Measurements from ENCODE around the gene DPM2. TPM values are rescaled to one million over a fixed set of nuclear protein-coding genes. Genes with fewer than 3 reads are reported as not detected.

DPM2 gene
- 10 to 100 TPM; 41.5 to 42.0 TPM for total RNA-seq

GRCh38 chr9:127937388-127938297 lies at the start of gene DPM2:
Gene DPM2 (minus strand): TSS chr9:127937854. CDS start chr9:127937820, 34 bp downstream.
- peaks cover 43% of the 10 kb centered on the region for H3K4me1 Mint-ChIP-seq (ENCODE audit: low read depth)
- H3K4me3 Mint-ChIP-seq: peak within 1 kb of the TSS; percentile 90
- DNase-seq: peak; percentile 91
- peak within 1 kb of the TSS; percentile 89 for H3K27ac Mint-ChIP-seq
- ChIA-PET POLR2A (interaction anchor here (0.7 to 1.0 kb wide), 2 partner anchors 9 to 97 kb away, joined by 3 read pairs; no protein-coding TSS in a partner anchor), CTCF (interaction anchor here (1.1 to 15.3 kb wide), 4 partner anchors 15 to 99 kb away, joined by 3 to 347 read pairs (median 6); no protein-coding TSS in a partner anchor)
- peaks cover 34% of the 10 kb centered on the region for H3K36me3 Mint-ChIP-seq
- no peaks in the 10 kb centered on the region for H3K27me3 Mint-ChIP-seq
- intact Hi-C loops (cut with micrococcal nuclease): loop anchor here (2.0 to 5.0 kb wide), 2 partner anchors 33 to 180 kb away; no protein-coding TSS in a partner anchor
- H3K9me3 Mint-ChIP-seq: no peaks in the 10 kb centered on the region

DNA sequence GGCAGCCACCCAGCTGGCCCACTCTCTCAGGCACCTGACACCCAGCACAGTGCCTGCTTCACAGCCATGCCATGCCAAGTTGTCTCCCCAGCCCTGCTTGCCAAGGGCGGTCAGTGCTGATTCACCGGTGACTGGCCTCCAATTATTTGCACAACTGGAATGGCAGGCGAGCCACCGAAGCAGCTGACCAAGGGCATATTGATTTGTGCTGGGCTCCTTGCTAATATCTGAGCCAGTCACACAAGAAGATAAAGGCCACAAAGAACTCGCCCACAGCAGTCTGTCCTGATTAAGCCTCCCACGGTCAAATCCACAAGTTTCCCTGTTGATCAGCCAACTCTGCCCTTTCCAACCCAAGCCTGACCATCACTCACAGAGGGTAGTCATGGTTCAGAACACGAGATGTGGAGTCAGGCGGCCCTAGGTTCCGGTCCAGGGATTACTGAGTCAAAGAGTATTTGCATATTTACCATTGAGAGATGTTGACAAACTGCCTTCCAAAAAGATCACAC lies 49.5 kb upstream of the DPM2 start:
- H3K36me3 Mint-ChIP-seq: no peaks in the 10 kb centered on the region
- DNase-seq: no peak
- H3K9me3 Mint-ChIP-seq: no peaks in the 10 kb centered on the region
- H3K4me1 Mint-ChIP-seq (ENCODE audit: low read depth): peaks cover 26% of the 10 kb centered on the region
- intact Hi-C loops (cut with micrococcal nuclease): no loop called here
- no peak overlapping the region for H3K4me3 Mint-ChIP-seq
- H3K27me3 Mint-ChIP-seq: no peaks in the 10 kb centered on the region
- ChIA-PET POLR2A (no interaction called here), CTCF (interaction anchor here (1.3 kb wide), 1 partner anchor 44 kb away, joined by 5 read pairs; no protein-coding TSS in a partner anchor)
- no peak overlapping the region for H3K27ac Mint-ChIP-seq

GRCh38 chr9:127985011-127985410 lies 47.4 kb upstream of the DPM2 start:
- H3K27me3 Mint-ChIP-seq: no peaks in the 10 kb centered on the region
- ChIA-PET POLR2A (no interaction called here), CTCF (no interaction called here)
- no peak overlapping the region for H3K27ac Mint-ChIP-seq
- peaks cover 23% of the 10 kb centered on the region for H3K4me1 Mint-ChIP-seq (ENCODE audit: low read depth)
- DNase-seq: no peak
- no peaks in the 10 kb centered on the region for H3K9me3 Mint-ChIP-seq
- H3K36me3 Mint-ChIP-seq: no peaks in the 10 kb centered on the region
- H3K4me3 Mint-ChIP-seq: no peak overlapping the region
- intact Hi-C loops (cut with micrococcal nuclease): no loop called here

DNA sequence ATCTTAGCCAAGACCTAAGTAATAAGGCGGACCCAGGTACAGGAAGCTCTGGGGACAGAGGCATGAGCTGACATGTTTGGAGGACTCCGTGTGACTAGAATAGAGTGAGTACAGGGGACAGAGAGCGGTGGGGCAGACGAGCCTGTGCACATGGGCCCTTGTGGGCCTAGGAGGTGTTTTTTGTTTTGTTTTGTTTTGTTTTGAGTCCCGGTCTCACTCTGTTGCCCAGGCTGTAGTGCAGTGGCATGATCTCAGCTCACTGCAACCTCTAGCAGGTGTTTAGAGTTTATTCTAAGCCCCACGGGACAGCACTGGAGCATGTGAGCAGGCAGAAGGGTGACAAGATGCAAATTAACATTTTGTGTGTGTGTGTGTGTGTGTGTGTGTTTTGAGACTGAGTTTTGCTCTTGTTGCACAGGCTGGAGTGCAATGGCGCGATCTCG lies 46.2 kb upstream of the DPM2 start:
- ChIA-PET POLR2A (interaction anchor here (0.8 kb wide), 1 partner anchor 24 kb away, joined by 3 read pairs; no protein-coding TSS in a partner anchor), CTCF (interaction anchor here (12.2 kb wide), 1 partner anchor 51 kb away, joined by 76 read pairs; no protein-coding TSS in a partner anchor)
- H3K36me3 Mint-ChIP-seq: peaks cover 8% of the 10 kb centered on the region
- no peaks in the 10 kb centered on the region for H3K27me3 Mint-ChIP-seq
- H3K4me3 Mint-ChIP-seq: no peak overlapping the region
- no peaks in the 10 kb centered on the region for H3K9me3 Mint-ChIP-seq
- intact Hi-C loops (cut with micrococcal nuclease): no loop called here
- no peak for DNase-seq
- H3K27ac Mint-ChIP-seq: peak overlapping the region; percentile 42
- H3K4me1 Mint-ChIP-seq (ENCODE audit: low read depth): peaks cover 23% of the 10 kb centered on the region

DNA sequence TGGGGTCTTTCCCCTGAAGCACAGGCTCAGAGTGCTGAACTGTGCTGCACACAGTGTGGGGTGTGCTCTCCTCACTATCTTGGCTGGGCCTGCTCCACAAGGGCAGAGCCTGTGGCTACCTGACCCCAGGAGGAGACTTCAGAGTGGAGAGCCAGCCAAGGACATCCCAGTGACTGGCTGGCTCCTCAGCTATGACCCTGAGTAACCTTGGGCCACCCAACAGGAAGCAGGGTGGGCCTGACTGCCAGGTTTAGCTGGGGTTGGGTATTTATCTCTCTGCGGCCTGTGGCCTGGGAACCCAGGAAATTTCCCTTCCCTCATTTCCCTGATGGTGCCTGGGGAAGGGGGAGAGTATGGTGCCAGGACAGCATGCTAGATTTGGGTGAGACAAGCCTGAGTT lies 45.3 kb upstream of the DPM2 start:
- H3K27ac Mint-ChIP-seq: no peak overlapping the region
- POLR2A ChIA-PET: no interaction called here
- intact Hi-C loops (cut with micrococcal nuclease): no loop called here
- peaks cover 11% of the 10 kb centered on the region for H3K36me3 Mint-ChIP-seq
- CTCF ChIA-PET: interaction anchor here (0.5 to 12.2 kb wide), 4 partner anchors 28 to 76 kb away, joined by 3 to 106 read pairs (median 48); no protein-coding TSS in a partner anchor
- H3K4me1 Mint-ChIP-seq (ENCODE audit: low read depth): peaks cover 26% of the 10 kb centered on the region
- DNase-seq: no peak
- H3K27me3 Mint-ChIP-seq: no peaks in the 10 kb centered on the region
- H3K9me3 Mint-ChIP-seq: no peaks in the 10 kb centered on the region
- H3K4me3 Mint-ChIP-seq: no peak overlapping the region

DNA sequence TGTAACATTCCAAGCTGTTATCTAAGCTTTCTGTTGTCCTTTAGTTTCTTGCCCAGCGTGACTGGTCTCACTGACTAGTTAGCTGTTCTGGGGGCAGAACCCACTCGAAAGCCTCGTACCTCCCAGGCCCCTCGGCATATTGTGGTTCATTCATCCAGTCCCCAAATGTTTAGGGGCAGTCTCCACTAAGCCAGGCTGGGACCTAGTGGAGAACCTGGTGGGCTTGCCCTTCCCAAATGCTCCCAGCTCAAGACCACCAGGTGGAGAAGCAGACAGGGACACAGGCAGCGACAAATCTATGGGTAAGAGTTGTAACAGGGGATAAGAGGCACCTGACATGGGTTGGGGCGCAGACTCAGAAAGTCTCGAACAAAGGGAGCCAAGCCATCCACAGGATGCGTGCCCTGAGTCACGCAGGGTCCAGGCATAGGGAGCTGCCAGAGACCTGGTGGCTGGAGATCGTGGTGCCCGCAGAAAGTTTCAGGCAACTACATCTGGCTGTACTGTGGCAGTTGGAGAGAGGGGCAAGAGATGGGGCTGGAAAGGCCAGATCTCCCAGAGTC lies 44.0 kb upstream of the DPM2 start:
- Mint-ChIP-seq H3K27me3 (no peaks in the 10 kb centered on the region), H3K9me3 (no peaks in the 10 kb centered on the region), H3K4me1 (ENCODE audit: low read depth) (peaks cover 36% of the 10 kb centered on the region), H3K4me3 (peak overlapping the region; percentile 93), H3K27ac (peak overlapping the region; percentile 93), H3K36me3 (peaks cover 16% of the 10 kb centered on the region)
- intact Hi-C loops (cut with micrococcal nuclease): loop anchor here (1.0 kb wide), 2 partner anchors 26 to 45 kb away; no protein-coding TSS in a partner anchor
- DNase-seq: no peak
- POLR2A ChIA-PET: interaction anchor here (0.8 to 7.1 kb wide), 7 partner anchors 11 to 66 kb away, joined by 3 to 45 read pairs (median 8); partner anchors contain the start of gene PIP5KL1
- CTCF ChIA-PET: interaction anchor here (0.8 to 12.2 kb wide), 10 partner anchors 11 to 136 kb away, joined by 3 to 106 read pairs (median 6); partner anchors contain the start of gene NAIF1

DNA sequence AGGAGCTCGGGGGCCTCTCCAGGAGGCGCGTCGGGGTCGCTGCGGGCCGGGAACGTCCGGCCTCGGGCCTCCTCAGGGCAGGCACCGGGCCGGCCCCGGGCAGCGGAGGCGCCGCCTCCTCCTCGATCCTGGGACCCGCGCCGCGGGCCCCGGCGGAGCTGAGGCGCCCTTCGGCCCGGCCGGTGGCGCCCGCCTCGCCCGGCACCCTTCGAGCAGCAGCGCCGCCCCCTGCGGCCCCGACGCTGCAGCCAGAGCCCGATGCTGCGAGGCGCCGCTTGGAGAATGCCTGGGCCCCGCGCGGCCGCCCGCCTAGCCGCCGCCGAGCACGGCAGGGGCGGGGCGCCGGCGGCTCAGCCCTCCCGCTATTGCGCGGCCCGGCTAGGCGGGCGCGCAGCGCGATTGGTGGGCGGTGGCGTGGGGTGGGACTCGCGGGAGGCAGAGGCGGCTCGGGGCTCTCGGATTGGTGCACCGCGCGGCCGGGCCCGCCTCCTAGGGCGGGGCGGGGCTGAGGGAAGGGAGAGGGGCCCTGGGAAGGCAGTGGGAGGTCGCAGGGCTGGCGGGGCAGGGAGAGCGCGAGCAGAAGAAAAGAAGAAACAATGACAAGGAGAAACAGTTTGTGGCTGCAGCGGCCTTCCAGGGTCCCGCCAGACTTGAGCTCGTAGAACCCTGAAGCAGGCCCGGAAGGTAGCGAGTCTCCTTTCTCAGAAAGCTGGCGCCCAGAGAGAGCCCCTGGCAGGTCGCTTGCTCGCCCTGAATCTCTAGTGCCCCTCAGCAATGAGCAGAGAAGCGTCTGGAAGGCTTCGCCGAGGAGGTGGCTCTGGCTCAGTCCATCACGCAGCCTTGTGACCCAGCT lies 43.3 kb upstream of the DPM2 start, which contains the start of gene EEIG1:
TSS of gene EEIG1 (minus strand) at position 284 of the 853 bp plus-strand sequence. CDS start 852 bp downstream, outside the sequence.
- peaks cover 16% of the 10 kb centered on the region for H3K36me3 Mint-ChIP-seq
- H3K9me3 Mint-ChIP-seq: no peaks in the 10 kb centered on the region
- ChIA-PET CTCF (interaction anchor here (0.8 to 12.2 kb wide), 11 partner anchors 10 to 137 kb away, joined by 3 to 106 read pairs (median 6); partner anchors contain the start of gene NAIF1), POLR2A (interaction anchor here (0.5 to 7.1 kb wide), 9 partner anchors 10 to 89 kb away, joined by 3 to 45 read pairs (median 5); partner anchors contain the start of gene PIP5KL1)
- H3K27ac Mint-ChIP-seq: peak within 1 kb of the TSS; percentile 93
- H3K27me3 Mint-ChIP-seq: no peaks in the 10 kb centered on the region
- peak within 1 kb of the TSS; percentile 96 for H3K4me3 Mint-ChIP-seq
- peak; percentile 98 for DNase-seq
- intact Hi-C loops (cut with micrococcal nuclease): loop anchor here (1.0 kb wide), 2 partner anchors 26 to 45 kb away; no protein-coding TSS in a partner anchor
- H3K4me1 Mint-ChIP-seq (ENCODE audit: low read depth): peaks cover 43% of the 10 kb centered on the region

GRCh38 chr9:127980060-127980705 lies 42.5 kb upstream of the DPM2 start:
- intact Hi-C loops (cut with micrococcal nuclease): no loop called here

GRCh38 chr9:127979333-127980059 lies 41.8 kb upstream of the DPM2 start:
- CTCF ChIA-PET: interaction anchor here (0.7 to 12.2 kb wide), 9 partner anchors 9 to 138 kb away, joined by 3 to 106 read pairs (median 6); no protein-coding TSS in a partner anchor
- intact Hi-C loops (cut with micrococcal nuclease): loop anchor here (1.0 to 5.0 kb wide), 2 partner anchors 9 to 207 kb away; no protein-coding TSS in a partner anchor
- no peaks in the 10 kb centered on the region for H3K27me3 Mint-ChIP-seq
- peak overlapping the region; percentile 96 for H3K4me3 Mint-ChIP-seq
- peaks cover 16% of the 10 kb centered on the region for H3K36me3 Mint-ChIP-seq
- H3K27ac Mint-ChIP-seq: peak overlapping the region; percentile 84
- POLR2A ChIA-PET: interaction anchor here (0.5 to 7.1 kb wide), 6 partner anchors 8 to 215 kb away, joined by 3 to 45 read pairs (median 17); no protein-coding TSS in a partner anchor
- H3K4me1 Mint-ChIP-seq (ENCODE audit: low read depth): peaks cover 57% of the 10 kb centered on the region
- DNase-seq: no peak
- H3K9me3 Mint-ChIP-seq: no peaks in the 10 kb centered on the region

More at GRCh38 chr9:127980060-127980705, 42.5 kb upstream of the DPM2 start:
- ChIA-PET POLR2A (interaction anchor here (0.5 to 7.1 kb wide), 6 partner anchors 9 to 90 kb away, joined by 3 to 45 read pairs (median 18); no protein-coding TSS in a partner anchor), CTCF (interaction anchor here (1.1 to 12.2 kb wide), 9 partner anchors 10 to 137 kb away, joined by 3 to 106 read pairs (median 6); no protein-coding TSS in a partner anchor)
- Mint-ChIP-seq H3K4me3 (peak overlapping the region; percentile 96), H3K27me3 (no peaks in the 10 kb centered on the region), H3K36me3 (peaks cover 16% of the 10 kb centered on the region), H3K27ac (peak overlapping the region; percentile 84), H3K4me1 (ENCODE audit: low read depth) (peaks cover 51% of the 10 kb centered on the region), H3K9me3 (no peaks in the 10 kb centered on the region)
- DNase-seq: peak; percentile 55
